NB4 (cell line): ENCODE results near the gene KIAA0319L.

Source experiments
- DNase-seq: peaks from one replicate; pipeline ENCODE4 v3.0.0; 2010; ENCODE audit warnings: low read depth
- H3K4me3 ChIP-seq: one replicate; pipeline ENCODE4 v1.5.1; 2011; ENCODE audit warnings: mild to moderate bottlenecking, low read depth, low read length, moderate library complexity
- CTCF ChIP-seq: IDR thresholded peaks from one replicate; pipeline ENCODE4 v1.5.1; 2012; ENCODE audit warnings: low read depth, low read length
- MYC ChIP-seq: IDR thresholded peaks from 2 replicates; pipeline ENCODE4 v1.6.1; 2011; ENCODE audit warnings: low read depth, low read length
- POLR2A ChIP-seq: IDR thresholded peaks from 2 replicates; pipeline ENCODE4 v1.6.1; 2011; ENCODE audit warnings: mild to moderate bottlenecking; ENCODE audit not compliant: insufficient read length; ENCODE audit errors: extremely low read depth
- TF ChIP-seq, protein P1 (sequence below): IDR thresholded peaks from 2 replicates; pipeline ENCODE4 v1.6.1; 2011; ENCODE audit warnings: low read depth, low read length

The KIAA0319L gene

GRCh38 chr1:35565742-35566133 is 8.5 kb upstream of the KIAA0319L start:
- no peak for DNase-seq
- TF ChIP-seq CTCF (no peak), MYC (no peak), POLR2A (no peak)
- TF ChIP-seq, protein P1, sequence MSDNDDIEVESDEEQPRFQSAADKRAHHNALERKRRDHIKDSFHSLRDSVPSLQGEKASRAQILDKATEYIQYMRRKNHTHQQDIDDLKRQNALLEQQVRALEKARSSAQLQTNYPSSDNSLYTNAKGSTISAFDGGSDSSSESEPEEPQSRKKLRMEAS = no peak
- no peak overlapping the region for H3K4me3 ChIP-seq

GRCh38 chr1:35564884-35565741 is 7.9 kb upstream of the KIAA0319L start:
- TF ChIP-seq POLR2A (no peak), MYC (no peak), CTCF (no peak)
- TF ChIP-seq, protein P1 = no peak
- DNase-seq = no peak
- no peak overlapping the region for H3K4me3 ChIP-seq

- TF ChIP-seq CTCF (peak; percentile 73), MYC (no peak), POLR2A (no peak)
- TF ChIP-seq, protein P1 = peak; percentile 6; the same call in 1 of the 2 replicates
- peak; percentile 84 for DNase-seq
- H3K4me3 ChIP-seq = no peak overlapping the region
Observed at GRCh38 chr1:35564037-35564883, 7.1 kb upstream of the KIAA0319L start.

- TF ChIP-seq, protein P1 = no peak
- TF ChIP-seq CTCF (no peak), POLR2A (no peak), MYC (no peak)
- DNase-seq = no peak
Observed at GRCh38 chr1:35563166-35563565, 6.0 kb upstream of the KIAA0319L start.

GRCh38 chr1:35561972-35562680 is 4.9 kb upstream of the KIAA0319L start:
- no peak for DNase-seq

More at GRCh38 chr1:35563166-35563565, 6.0 kb upstream of the KIAA0319L start:
- no peak overlapping the region for H3K4me3 ChIP-seq

More at GRCh38 chr1:35561972-35562680, 4.9 kb upstream of the KIAA0319L start:
- no peak overlapping the region for H3K4me3 ChIP-seq
- TF ChIP-seq CTCF (no peak), POLR2A (no peak), MYC (no peak)
- TF ChIP-seq, protein P1 = no peak
